ENCODE results near the gene SLC25A19. TPM values are rescaled to one million over a fixed set of nuclear protein-coding genes. Genes with fewer than 3 reads are reported as not detected.
A peak's percentile ranks its signal among the peaks of the same experiment; 100 is the strongest.

The SLC25A19 gene
- 97.4 and 101 TPM in 2 replicates for total RNA-seq

- Mint-ChIP-seq H3K27me3 (ENCODE audit: low read depth) (no peaks in the 10 kb centered on the region), H3K4me1 (ENCODE audit: low read depth) (peaks cover 20% of the 10 kb centered on the region), H3K9me3 (no peaks in the 10 kb centered on the region), H3K27ac (peak within 1 kb of the TSS; percentile 100), H3K4me3 (ENCODE audit: low read depth) (peak within 1 kb of the TSS; percentile 99), H3K36me3 (ENCODE audit: low read depth) (peaks cover 39% of the 10 kb centered on the region)
- DNase-seq (ENCODE audit: low spot score) = peak; percentile 98
- intact Hi-C loops (cut with micrococcal nuclease) = loop anchor here (1.0 to 2.0 kb wide), 5 partner anchors 8 to 116 kb away; partner anchors contain the start of genes GGA3, GRB2, MIF4GD and MRPS7
These were observed at the start of gene SLC25A19 for GRCh38 chr17:75289115-75289831. Gene SLC25A19 (minus strand): TSS chr17:75289433. CDS start chr17:75286764, 2,669 bp downstream.

- no peak for DNase-seq (ENCODE audit: low spot score)
- Mint-ChIP-seq H3K9me3 (no peaks in the 10 kb centered on the region), H3K4me3 (ENCODE audit: low read depth) (peak overlapping the region; percentile 66), H3K27ac (peak overlapping the region; percentile 90), H3K4me1 (ENCODE audit: low read depth) (peaks cover 70% of the 10 kb centered on the region), H3K36me3 (ENCODE audit: low read depth) (peaks cover 10% of the 10 kb centered on the region), H3K27me3 (ENCODE audit: low read depth) (no peaks in the 10 kb centered on the region)
- intact Hi-C loops (cut with micrococcal nuclease) = loop anchor here (1.0 to 2.0 kb wide), 3 partner anchors 28 to 64 kb away; no protein-coding TSS in a partner anchor
These were observed 49.1 kb upstream of the SLC25A19 start for GRCh38 chr17:75338335-75338734.

- intact Hi-C loops (cut with micrococcal nuclease) = no loop called here
- Mint-ChIP-seq H3K9me3 (no peaks in the 10 kb centered on the region), H3K4me3 (ENCODE audit: low read depth) (no peak overlapping the region), H3K27ac (no peak overlapping the region), H3K36me3 (ENCODE audit: low read depth) (peaks cover 28% of the 10 kb centered on the region), H3K4me1 (ENCODE audit: low read depth) (peaks cover 69% of the 10 kb centered on the region), H3K27me3 (ENCODE audit: low read depth) (no peaks in the 10 kb centered on the region)
- no peak for DNase-seq (ENCODE audit: low spot score)
These were observed 46.1 kb upstream of the SLC25A19 start for GRCh38 chr17:75335315-75335714.

DNA sequence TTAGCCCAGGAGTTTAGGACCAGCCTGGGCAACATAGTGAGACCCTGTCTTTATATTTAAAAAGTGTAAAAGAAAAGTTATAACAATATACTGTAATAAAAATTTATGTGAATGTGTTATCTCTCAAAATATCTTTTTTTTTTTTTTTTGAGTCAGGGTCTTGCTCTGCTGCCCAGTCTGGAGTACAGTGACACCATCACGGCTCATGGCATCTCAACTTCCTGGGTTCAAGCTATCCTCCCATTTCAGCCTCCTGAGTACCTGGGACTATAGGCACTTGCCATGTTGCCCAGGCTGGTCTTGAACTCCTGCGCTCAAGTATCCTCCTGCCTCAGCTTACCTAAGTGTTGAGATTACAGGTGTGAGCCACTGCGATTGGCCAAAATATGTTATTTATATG is 45.5 kb upstream of the SLC25A19 start:
- Mint-ChIP-seq H3K36me3 (ENCODE audit: low read depth) (peaks cover 27% of the 10 kb centered on the region), H3K27me3 (ENCODE audit: low read depth) (no peaks in the 10 kb centered on the region), H3K9me3 (no peaks in the 10 kb centered on the region), H3K4me3 (ENCODE audit: low read depth) (no peak overlapping the region), H3K27ac (no peak overlapping the region), H3K4me1 (ENCODE audit: low read depth) (peaks cover 66% of the 10 kb centered on the region)
- intact Hi-C loops (cut with micrococcal nuclease) = no loop called here
- DNase-seq (ENCODE audit: low spot score) = no peak

DNA sequence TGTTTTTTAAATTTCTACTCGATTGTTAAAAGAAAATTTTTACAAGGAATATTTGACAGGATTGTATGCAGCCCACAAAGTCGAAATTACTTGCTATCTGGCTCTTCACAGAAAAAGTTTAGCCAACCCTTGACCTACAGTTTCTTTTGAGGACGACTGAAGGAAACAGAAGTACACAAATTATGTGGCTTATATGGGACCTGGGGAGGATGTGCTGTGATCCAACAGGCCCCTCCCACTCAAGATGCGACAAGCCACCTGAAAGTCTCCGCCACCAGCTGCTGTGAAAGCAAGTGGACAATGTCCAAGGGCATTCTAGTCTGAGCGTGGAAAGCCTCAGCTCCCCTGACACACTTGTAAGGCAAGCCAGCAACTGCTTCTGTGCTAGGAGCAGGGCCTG is 42.4 kb upstream of the SLC25A19 start:
- H3K4me3 Mint-ChIP-seq (ENCODE audit: low read depth) = no peak overlapping the region

GRCh38 chr17:75327757-75328156 is 38.5 kb upstream of the SLC25A19 start:
- Mint-ChIP-seq H3K27me3 (ENCODE audit: low read depth) (no peaks in the 10 kb centered on the region), H3K4me3 (ENCODE audit: low read depth) (no peak overlapping the region), H3K9me3 (no peaks in the 10 kb centered on the region), H3K4me1 (ENCODE audit: low read depth) (peaks cover 55% of the 10 kb centered on the region), H3K27ac (peak overlapping the region; percentile 42), H3K36me3 (ENCODE audit: low read depth) (peaks cover 69% of the 10 kb centered on the region)
- intact Hi-C loops (cut with micrococcal nuclease) = no loop called here
- no peak for DNase-seq (ENCODE audit: low spot score)

More for the DNA sequence above, 42.4 kb upstream of the SLC25A19 start:
- Mint-ChIP-seq H3K27ac (peak overlapping the region; percentile 42), H3K36me3 (ENCODE audit: low read depth) (peaks cover 43% of the 10 kb centered on the region), H3K27me3 (ENCODE audit: low read depth) (no peaks in the 10 kb centered on the region), H3K9me3 (no peaks in the 10 kb centered on the region), H3K4me1 (ENCODE audit: low read depth) (peaks cover 63% of the 10 kb centered on the region)
- no peak for DNase-seq (ENCODE audit: low spot score)
- intact Hi-C loops (cut with micrococcal nuclease) = no loop called here

DNA sequence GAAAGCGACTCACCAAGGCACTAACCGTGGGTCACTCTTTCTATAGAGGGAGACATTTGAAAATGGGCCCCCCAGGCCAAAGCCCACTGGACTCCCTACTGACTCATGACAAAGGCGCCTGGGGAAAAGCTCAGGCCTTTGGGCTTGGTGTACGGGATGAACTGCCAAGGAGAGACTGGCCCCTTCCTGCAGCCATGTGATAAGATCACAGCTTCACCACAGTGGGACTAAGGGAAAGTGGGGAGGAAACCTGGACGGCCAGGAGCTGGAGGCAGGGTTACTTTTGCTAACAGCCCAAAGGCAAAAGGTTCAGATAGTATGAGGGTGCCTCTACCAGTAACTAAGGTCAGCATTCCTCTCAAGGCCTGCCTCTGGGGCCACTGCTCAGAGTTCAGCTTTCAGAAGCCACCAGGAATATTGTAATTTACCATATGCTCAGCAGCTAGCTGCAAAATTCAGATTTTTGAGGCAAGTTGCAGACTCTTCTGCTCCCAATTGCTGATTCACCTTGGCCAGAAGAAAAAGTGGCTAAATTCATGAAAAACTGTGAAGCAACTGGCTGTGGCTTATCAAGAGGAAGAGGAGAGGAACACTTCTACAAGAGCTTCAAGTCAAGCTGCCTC is 37.1 kb upstream of the SLC25A19 start:
- H3K9me3 Mint-ChIP-seq = no peaks in the 10 kb centered on the region
- H3K4me3 Mint-ChIP-seq (ENCODE audit: low read depth) = no peak overlapping the region
- peak overlapping the region; percentile 74 for H3K27ac Mint-ChIP-seq
- no peaks in the 10 kb centered on the region for H3K27me3 Mint-ChIP-seq (ENCODE audit: low read depth)
- H3K4me1 Mint-ChIP-seq (ENCODE audit: low read depth) = peaks cover 43% of the 10 kb centered on the region
- DNase-seq (ENCODE audit: low spot score) = no peak
- H3K36me3 Mint-ChIP-seq (ENCODE audit: low read depth) = peaks cover 62% of the 10 kb centered on the region
- intact Hi-C loops (cut with micrococcal nuclease) = no loop called here

DNA sequence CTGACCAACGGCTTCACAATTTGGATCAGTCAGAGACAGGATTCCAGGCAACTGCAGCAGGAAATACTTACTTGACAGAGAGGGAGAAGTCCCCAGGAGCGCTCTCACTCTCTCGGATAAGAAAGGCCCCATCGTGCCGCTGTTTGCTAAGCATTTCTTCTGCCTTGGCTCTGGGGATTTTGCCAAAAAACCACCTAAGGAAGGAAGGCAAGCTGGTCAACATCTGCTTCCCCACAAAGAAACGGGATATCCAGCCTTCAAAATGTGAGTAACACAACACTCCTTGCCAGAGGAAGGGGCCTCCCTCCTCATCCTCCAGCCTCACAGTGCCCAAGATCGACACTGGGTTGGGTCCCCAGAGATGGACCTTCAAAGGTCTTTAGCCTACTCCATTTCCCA is 36.6 kb upstream of the SLC25A19 start:
- H3K27me3 Mint-ChIP-seq (ENCODE audit: low read depth) = no peaks in the 10 kb centered on the region
- DNase-seq (ENCODE audit: low spot score) = no peak
- H3K36me3 Mint-ChIP-seq (ENCODE audit: low read depth) = peaks cover 62% of the 10 kb centered on the region
- no peak overlapping the region for H3K4me3 Mint-ChIP-seq (ENCODE audit: low read depth)
- H3K4me1 Mint-ChIP-seq (ENCODE audit: low read depth) = peaks cover 37% of the 10 kb centered on the region
- intact Hi-C loops (cut with micrococcal nuclease) = no loop called here
- no peaks in the 10 kb centered on the region for H3K9me3 Mint-ChIP-seq
- peak overlapping the region; percentile 74 for H3K27ac Mint-ChIP-seq

- Mint-ChIP-seq H3K4me1 (ENCODE audit: low read depth) (peaks cover 34% of the 10 kb centered on the region), H3K4me3 (ENCODE audit: low read depth) (no peak overlapping the region), H3K9me3 (no peaks in the 10 kb centered on the region), H3K27ac (peak overlapping the region; percentile 9), H3K36me3 (ENCODE audit: low read depth) (peaks cover 62% of the 10 kb centered on the region), H3K27me3 (ENCODE audit: low read depth) (no peaks in the 10 kb centered on the region)
- intact Hi-C loops (cut with micrococcal nuclease) = no loop called here
- DNase-seq (ENCODE audit: low spot score) = no peak
These were observed 36.1 kb upstream of the SLC25A19 start for GRCh38 chr17:75325348-75325747.

- Mint-ChIP-seq H3K4me1 (ENCODE audit: low read depth) (peaks cover 24% of the 10 kb centered on the region), H3K27ac (peak overlapping the region; percentile 12), H3K4me3 (ENCODE audit: low read depth) (no peak overlapping the region), H3K36me3 (ENCODE audit: low read depth) (peaks cover 67% of the 10 kb centered on the region), H3K27me3 (ENCODE audit: low read depth) (no peaks in the 10 kb centered on the region), H3K9me3 (no peaks in the 10 kb centered on the region)
- no peak for DNase-seq (ENCODE audit: low spot score)
- intact Hi-C loops (cut with micrococcal nuclease) = loop anchor here (5.0 kb wide), 1 partner anchor 46 kb away; no protein-coding TSS in a partner anchor
These were observed 32.3 kb upstream of the SLC25A19 start for GRCh38 chr17:75321506-75321905.

- Mint-ChIP-seq H3K4me1 (ENCODE audit: low read depth) (peaks cover 19% of the 10 kb centered on the region), H3K27ac (no peak overlapping the region), H3K36me3 (ENCODE audit: low read depth) (peaks cover 55% of the 10 kb centered on the region), H3K4me3 (ENCODE audit: low read depth) (no peak overlapping the region), H3K27me3 (ENCODE audit: low read depth) (no peaks in the 10 kb centered on the region), H3K9me3 (no peaks in the 10 kb centered on the region)
- intact Hi-C loops (cut with micrococcal nuclease) = loop anchor here (5.0 kb wide), 1 partner anchor 47 kb away; no protein-coding TSS in a partner anchor
- no peak for DNase-seq (ENCODE audit: low spot score)
These were observed 30.9 kb upstream of the SLC25A19 start for GRCh38 chr17:75319904-75320691.

- Mint-ChIP-seq H3K36me3 (ENCODE audit: low read depth) (peaks cover 50% of the 10 kb centered on the region), H3K4me3 (ENCODE audit: low read depth) (no peak overlapping the region), H3K4me1 (ENCODE audit: low read depth) (peaks cover 21% of the 10 kb centered on the region), H3K27me3 (ENCODE audit: low read depth) (no peaks in the 10 kb centered on the region), H3K9me3 (no peaks in the 10 kb centered on the region), H3K27ac (no peak overlapping the region)
- intact Hi-C loops (cut with micrococcal nuclease) = no loop called here
- DNase-seq (ENCODE audit: low spot score) = no peak
These were observed 29.5 kb upstream of the SLC25A19 start for GRCh38 chr17:75318615-75319222.
